Ishikawa (cell line): ENCODE results near the gene SP1.
A peak's percentile ranks its signal among the peaks of the same experiment; 100 is the strongest.

Experiments
- CEBPB ChIP-seq: IDR thresholded peaks from 2 replicates; pipeline ENCODE4 v1.6.1; 2012
- CREB1 ChIP-seq: IDR thresholded peaks from 2 replicates; pipeline ENCODE4 v1.6.1; 2012; ENCODE audit warnings: low read depth
- EGR1 ChIP-seq: IDR thresholded peaks from 2 replicates; pipeline ENCODE4 v1.6.1; 2012
- EP300 ChIP-seq: IDR thresholded peaks from 2 replicates; pipeline ENCODE4 v1.6.1; 2012; ENCODE audit warnings: borderline replicate concordance
- FOXM1 ChIP-seq: IDR thresholded peaks from 2 replicates; pipeline ENCODE4 v1.6.1; 2012; ENCODE audit warnings: low read depth, borderline replicate concordance
- MAX ChIP-seq: IDR thresholded peaks from 2 replicates; pipeline ENCODE4 v1.6.1; 2012
- NFIC ChIP-seq: IDR thresholded peaks from 2 replicates; pipeline ENCODE4 v1.6.1; 2012
- RAD21 ChIP-seq: IDR thresholded peaks from 2 replicates; pipeline ENCODE4 v1.6.1; 2012; ENCODE audit warnings: low read depth
- REST ChIP-seq: IDR thresholded peaks from 2 replicates; pipeline ENCODE4 v1.6.1; 2012; ENCODE audit warnings: low read depth, mild to moderate bottlenecking
- TAF1 ChIP-seq: IDR thresholded peaks from 2 replicates; pipeline ENCODE4 v1.6.1; 2012; ENCODE audit warnings: low read depth, mild to moderate bottlenecking
- TCF12 ChIP-seq: IDR thresholded peaks from 2 replicates; pipeline ENCODE4 v1.6.1; 2012; ENCODE audit warnings: low read depth
- TEAD4 ChIP-seq: IDR thresholded peaks from 2 replicates; pipeline ENCODE4 v1.6.1; 2012
- USF1 ChIP-seq: IDR thresholded peaks from 2 replicates; pipeline ENCODE4 v1.6.1; 2012
- YY1 ChIP-seq: IDR thresholded peaks from 2 replicates; pipeline ENCODE4 v1.6.1; 2012; ENCODE audit warnings: low read depth
- ZBTB7A ChIP-seq: IDR thresholded peaks from 2 replicates; pipeline ENCODE4 v1.6.1; 2012; ENCODE audit warnings: low read depth

Gene SP1

GRCh38 chr12:53380104-53380793, at the start of gene SP1:
SP1 (plus strand) TSS chr12:53380176; CDS start chr12:53380292, 116 bp downstream.
- TF ChIP-seq CREB1 (no peak), NFIC (no peak), EP300 (peak; percentile 26; the same call in 1 of the 2 replicates), FOXM1 (no peak), TEAD4 (0 out of 2 replicates have a peak, but pooled peaks have one; percentile 27), MAX (peak; percentile 23), CEBPB (no peak), RAD21 (no peak; the same call in 1 of the 2 replicates), TCF12 (no peak; the same call in 1 of the 2 replicates), TAF1 (peak; percentile 49; the same call in 1 of the 2 replicates), REST (no peak), EGR1 (peak; percentile 95), YY1 (0 out of 2 replicates have a peak, but pooled peaks have one; percentile 19), ZBTB7A (no peak; the same call in none of the 2 replicates), USF1 (no peak)

- TF ChIP-seq CREB1 (no peak), CEBPB (no peak), TEAD4 (no peak), FOXM1 (no peak), RAD21 (no peak)
Observed at GRCh38 chr12:53330671-53331070, 49.3 kb upstream of the SP1 start.

- no peak for TF ChIP-seq NFIC
- no peak for TF ChIP-seq FOXM1
- no peak for TF ChIP-seq TCF12
- TF ChIP-seq CEBPB, result no peak
- no peak for TF ChIP-seq RAD21
- no peak for TF ChIP-seq USF1
- no peak for TF ChIP-seq CREB1
- TF ChIP-seq ZBTB7A, result no peak
- TF ChIP-seq TEAD4, result no peak
- no peak for TF ChIP-seq EGR1
- TF ChIP-seq TAF1, result no peak
- TF ChIP-seq EP300, result no peak
- TF ChIP-seq REST, result no peak
- no peak for TF ChIP-seq MAX
- TF ChIP-seq YY1, result no peak
Observed at GRCh38 chr12:53332744-53333143, 47.2 kb upstream of the SP1 start.

GRCh38 chr12:53333289-53333688, 46.7 kb upstream of the SP1 start:
- TF ChIP-seq YY1 (no peak), ZBTB7A (no peak), TCF12 (no peak), CEBPB (no peak), TAF1 (no peak), MAX (no peak), RAD21 (no peak), TEAD4 (no peak), REST (no peak)
